ENCODE results near the gene TMEM184B.

- TF ChIP-seq CTCF (IDR thresholded peaks at IDR 0.05; ENCODE audit: insufficient read depth, low read length, poor library complexity, severe bottlenecking) (no peak), EZH2phosphoT487 (conservative IDR thresholded peaks at IDR 0.05; ENCODE audit: low read length) (no peak)
Observed at GRCh38 chr22:38294193-38294592, 21.4 kb upstream of the TMEM184B start.

Data from SU-DHL-6 (cell line).